Astrocyte (in vitro differentiated cells and primary cell): ENCODE measurements around the gene SAMD10. TPM values are rescaled to one million over a fixed set of nuclear protein-coding genes. Genes with fewer than 3 reads are reported as not detected.

Experiments used
- DNase-seq: peaks from one replicate; pipeline ENCODE4 v3.0.0-alpha.2; 2010; ENCODE audit warnings: low read depth
- FAIRE-seq: peaks from 2 replicates; lab custom pipeline; 2011; peaks lifted over from hg19 to GRCh38; lab: Jason Lieb, UNC
- H2AFZ ChIP-seq: 2 replicates; pipeline ENCODE4 v1.6.0; 2012; ENCODE audit warnings: low read depth, low read length, inconsistent platforms
- H3K27ac ChIP-seq: 2 replicates; pipeline ENCODE4 v1.5.1; 2011; ENCODE audit warnings: low read depth, low read length, inconsistent platforms
- H3K27me3 ChIP-seq: 2 replicates; pipeline ENCODE4 v1.6.0; 2011; ENCODE audit warnings: low read length, inconsistent platforms; ENCODE audit not compliant: insufficient read depth
- H3K36me3 ChIP-seq: 2 replicates; pipeline ENCODE4 v1.5.1; 2011; ENCODE audit warnings: low read length, inconsistent platforms; ENCODE audit not compliant: insufficient read depth
- H3K4me1 ChIP-seq: 2 replicates; pipeline ENCODE4 v1.5.1; 2011; ENCODE audit warnings: low read length, inconsistent platforms; ENCODE audit not compliant: insufficient read depth
- H3K4me2 ChIP-seq: 2 replicates; pipeline ENCODE4 v1.6.0; 2012; ENCODE audit warnings: low read length, inconsistent platforms
- H3K4me3 ChIP-seq: 2 replicates; pipeline ENCODE4 v1.5.1; 2011; ENCODE audit warnings: low read depth, mild to moderate bottlenecking, low read length, inconsistent platforms; ENCODE audit not compliant: insufficient read depth
- H3K79me2 ChIP-seq: 2 replicates; pipeline ENCODE4 v1.6.0; 2012; ENCODE audit warnings: mild to moderate bottlenecking, low read length, inconsistent platforms; ENCODE audit not compliant: insufficient read depth
- H3K9ac ChIP-seq: 2 replicates; pipeline ENCODE4 v1.6.0; 2012; ENCODE audit warnings: mild to moderate bottlenecking, low read length, inconsistent platforms
- H3K9me3 ChIP-seq: 2 replicates; pipeline ENCODE4 v1.5.1; 2012; ENCODE audit warnings: low read depth, mild to moderate bottlenecking, low read length, inconsistent platforms; ENCODE audit not compliant: insufficient read depth
- H4K20me1 ChIP-seq: 2 replicates; pipeline ENCODE4 v1.6.0; 2012; ENCODE audit warnings: low read length, inconsistent platforms; ENCODE audit not compliant: insufficient read depth
- H3K27ac Mint-ChIP-seq: one replicate; pipeline ENCODE4 v1.8.0; 2021; ENCODE audit warnings: mild to moderate bottlenecking, mixed read lengths; ENCODE audit not compliant: unreplicated experiment
- H3K27me3 Mint-ChIP-seq: one replicate; pipeline ENCODE4 v1.8.0; 2021; ENCODE audit warnings: low read depth, mixed read lengths; ENCODE audit not compliant: unreplicated experiment
- H3K36me3 Mint-ChIP-seq: one replicate; pipeline ENCODE4 v1.8.0; 2021; ENCODE audit warnings: low read depth, mixed read lengths; ENCODE audit not compliant: unreplicated experiment
- H3K4me1 Mint-ChIP-seq: one replicate; pipeline ENCODE4 v1.8.0; 2021; ENCODE audit warnings: low read depth, mixed read lengths; ENCODE audit not compliant: unreplicated experiment
- H3K4me3 Mint-ChIP-seq: one replicate; pipeline ENCODE4 v1.8.0; 2021; ENCODE audit warnings: mild to moderate bottlenecking, moderate library complexity, mixed read lengths; ENCODE audit not compliant: unreplicated experiment
- H3K9me3 Mint-ChIP-seq: one replicate; pipeline ENCODE4 v1.8.0; 2021; ENCODE audit warnings: mild to moderate bottlenecking, mixed read lengths; ENCODE audit not compliant: unreplicated experiment
- CTCF ChIP-seq: IDR thresholded peaks from 2 replicates; pipeline ENCODE4 v1.5.1; 2011; ENCODE audit warnings: low read depth, mild to moderate bottlenecking, inconsistent platforms, low read length, moderate library complexity; ENCODE audit not compliant: insufficient read depth
- EZH2 ChIP-seq: IDR thresholded peaks from 2 replicates; pipeline ENCODE4 v1.6.1; 2012; ENCODE audit warnings: mild to moderate bottlenecking, low read length, inconsistent platforms; ENCODE audit not compliant: insufficient read depth
- total RNA-seq: library from RNA; stranded (reverse); gene quantifications from 2 replicates; pipeline ENCODE4 v1.2.1, GENCODE V29; 2021

SAMD10 gene
- total RNA-seq, 1 donor from 2014 or later: 4.3 TPM

GRCh38 chr20:63951398-63952209 is 27.8 kb downstream of the SAMD10 start:
- Mint-ChIP-seq H3K27me3 (no peaks in the 10 kb centered on the region), H3K4me1 (peaks cover 12% of the 10 kb centered on the region), H3K36me3 (no peaks in the 10 kb centered on the region), H3K9me3 (no peaks in the 10 kb centered on the region), H3K4me3 (no peak overlapping the region), H3K27ac (no peak overlapping the region)
- Histone ChIP-seq H4K20me1 (peaks cover 88% of the 10 kb centered on the region), H3K4me1 (peaks cover 21% of the 10 kb centered on the region), H3K9me3 (no peaks in the 10 kb centered on the region), H3K27me3 (no peaks in the 10 kb centered on the region), H3K36me3 (no peaks in the 10 kb centered on the region), H3K27ac (no peak overlapping the region), H2AFZ (no peak overlapping the region), H3K79me2 (peaks cover 90% of the 10 kb centered on the region), H3K4me2 (no peak overlapping the region), H3K9ac (no peak overlapping the region), H3K4me3 (no peak overlapping the region)
- no peak for DNase-seq
- FAIRE-seq: no peak
- TF ChIP-seq EZH2 (no peak), CTCF (no peak)

DNA sequence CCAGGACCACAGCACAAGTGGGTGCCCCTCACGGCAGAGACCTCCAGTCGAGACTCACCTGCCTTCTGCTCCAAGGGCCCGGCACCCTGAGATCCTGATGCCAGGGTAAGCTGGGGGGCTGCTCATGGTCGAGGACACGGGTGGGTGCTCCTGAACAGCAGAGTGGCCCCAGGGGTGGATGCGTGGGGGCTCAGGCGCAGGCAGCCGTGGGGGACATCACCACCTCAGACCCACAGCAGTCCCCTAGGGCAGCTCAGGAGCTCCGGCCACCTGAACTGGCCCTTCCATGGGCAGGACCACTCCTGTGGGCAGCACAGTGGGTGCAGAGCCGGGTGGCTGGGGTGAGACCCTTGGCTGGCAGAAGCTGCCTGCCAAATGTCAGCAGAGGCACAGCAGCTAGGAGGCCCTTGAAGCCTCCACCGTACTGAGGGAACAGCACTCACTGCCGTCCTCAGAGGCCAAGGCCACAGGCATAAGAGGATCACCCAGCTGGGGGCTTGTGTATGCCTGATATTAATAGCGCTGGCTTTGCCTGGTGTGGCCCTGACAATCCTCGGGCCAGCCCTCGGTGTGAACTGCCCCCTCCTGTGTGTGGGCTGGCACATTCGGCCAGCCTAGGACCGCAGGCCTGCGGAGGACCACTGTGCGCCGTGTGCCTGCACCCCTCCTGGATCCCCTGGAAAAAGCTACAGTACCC is 28.6 kb downstream of the SAMD10 start:
- Mint-ChIP-seq H3K9me3 (no peaks in the 10 kb centered on the region), H3K4me3 (no peak overlapping the region), H3K36me3 (no peaks in the 10 kb centered on the region), H3K27ac (no peak overlapping the region), H3K4me1 (peaks cover 12% of the 10 kb centered on the region), H3K27me3 (no peaks in the 10 kb centered on the region)
- Histone ChIP-seq H3K9ac (no peak overlapping the region), H3K79me2 (peaks cover 94% of the 10 kb centered on the region), H3K36me3 (no peaks in the 10 kb centered on the region), H3K4me1 (peaks cover 21% of the 10 kb centered on the region), H3K4me2 (no peak overlapping the region), H4K20me1 (peaks cover 95% of the 10 kb centered on the region), H2AFZ (no peak overlapping the region), H3K4me3 (no peak overlapping the region), H3K9me3 (no peaks in the 10 kb centered on the region), H3K27me3 (no peaks in the 10 kb centered on the region), H3K27ac (no peak overlapping the region)
- FAIRE-seq (no peak), DNase-seq (no peak)
- no peak for TF ChIP-seq CTCF
- no peak for TF ChIP-seq EZH2
